H1 (cell line): Measurements from ENCODE around the gene ZNG1F. TPM values are rescaled to one million over a fixed set of nuclear protein-coding genes. Genes with fewer than 3 reads are reported as not detected.
"Not testable (repeated sequence)": the region's sequence is repeated elsewhere in the genome, so short reads cannot be mapped to it uniquely, and the experiment has no call there.

ENCODE experiments used
- CTCF ChIA-PET: fragments of 300-600 bp; sonication (Branson Sonifier 250); formaldehyde crosslinking; loops from one replicate; lab custom pipeline; 2021; ENCODE audit not compliant: partially characterized antibody; lab: Charles Lee
- POLR2A ChIA-PET: fragments of 300-600 bp; sonication (Branson Sonifier 250); formaldehyde crosslinking; loops from one replicate; lab custom pipeline; 2021; ENCODE audit warnings: inconsistent platforms; ENCODE audit not compliant: partially characterized antibody; lab: Charles Lee
- DNase-seq, 2 experiments: peaks; one replicate each; pipeline versions ENCODE4 v3.0.0 to v3.0.0-alpha.2; 2010 to 2022; ENCODE audit warnings: low spot score in 2 of 2, low read depth in 1 of 2, mixed read lengths in 1 of 2
- FAIRE-seq: peaks from 2 replicates; lab custom pipeline; 2011; peaks lifted over from hg19 to GRCh38; lab: Jason Lieb, UNC
- H2AFZ ChIP-seq: 2 replicates; pipeline ENCODE4 v1.8.1; 2012; ENCODE audit warnings: low read length, inconsistent platforms
- H2AK5ac ChIP-seq: 2 replicates; pipeline ENCODE4 v1.6.1; 2013; ENCODE audit warnings: low read depth, low read length
- H2BK120ac ChIP-seq: replicated peaks from 2 replicates; pipeline ENCODE3; 2013; ENCODE audit warnings: low read depth, low read length, inconsistent platforms
- H2BK12ac ChIP-seq: 2 replicates; pipeline ENCODE4 v1.6.1; 2013; ENCODE audit warnings: low read depth, low read length
- H2BK15ac ChIP-seq: 2 replicates; pipeline ENCODE4 v1.6.1; 2013; ENCODE audit warnings: low read length
- H2BK20ac ChIP-seq: 2 replicates; pipeline ENCODE4 v1.6.1; 2013; ENCODE audit warnings: low read length
- H2BK5ac ChIP-seq: 2 replicates; pipeline ENCODE4 v1.6.1; 2013; ENCODE audit warnings: low read depth, low read length
- H3K14ac ChIP-seq: 2 replicates; pipeline ENCODE4 v1.6.1; 2013; ENCODE audit warnings: inconsistent platforms; ENCODE audit not compliant: insufficient read length
- H3K18ac ChIP-seq: 2 replicates; pipeline ENCODE4 v1.6.1; 2013; ENCODE audit warnings: low read length; ENCODE audit errors: extremely low read depth
- H3K23ac ChIP-seq: 2 replicates; pipeline ENCODE4 v1.6.1; 2013; ENCODE audit warnings: inconsistent platforms; ENCODE audit not compliant: insufficient read length
- H3K23me2 ChIP-seq: 2 replicates; pipeline ENCODE4 v1.6.1; 2013; ENCODE audit warnings: low read depth, low read length
- H3K27ac ChIP-seq: 2 replicates; pipeline ENCODE4 v1.6.1; 2011; ENCODE audit warnings: low read depth, low read length, inconsistent platforms
- H3K27me3 ChIP-seq, 4 experiments: replicated peaks in 1 of 4; 1 replicate in 1 of 4; 2 replicates in 3 of 4; pipeline versions ENCODE4 v1.6.1 to v1.8.1; 2011 to 2013; ENCODE audit warnings: low read length in 3 of 4, mild to moderate bottlenecking in 3 of 4, inconsistent platforms in 2 of 4, mixed read lengths in 2 of 4, moderate library complexity in 1 of 4; ENCODE audit not compliant: control insufficient read depth in 3 of 4, insufficient read depth in 3 of 4; ENCODE audit errors: extremely low read depth in 1 of 4
- H3K36me3 ChIP-seq, 4 experiments: 2 replicates each; pipeline versions ENCODE4 v1.6.1 to v1.8.1; 2011 to 2013; ENCODE audit warnings: mild to moderate bottlenecking in 4 of 4, low read length in 3 of 4, moderate library complexity in 2 of 4, control low read depth in 1 of 4, inconsistent platforms in 1 of 4; ENCODE audit not compliant: insufficient read depth in 4 of 4, control insufficient read depth in 2 of 4
- H3K4ac ChIP-seq: replicated peaks from 2 replicates; pipeline ENCODE3; 2013; ENCODE audit warnings: low read length, low read depth, mixed read lengths, inconsistent platforms; ENCODE audit not compliant: insufficient read length
- H3K4me1 ChIP-seq, 4 experiments: replicated peaks in 1 of 4; 1 replicate in 1 of 4; 2 replicates in 3 of 4; pipeline versions ENCODE4 v1.6.1 to v1.8.1; 2011 to 2013; ENCODE audit warnings: low read length in 3 of 4, inconsistent platforms in 2 of 4, mixed read lengths in 1 of 4; ENCODE audit not compliant: insufficient read depth in 4 of 4, control insufficient read depth in 3 of 4
- H3K4me2 ChIP-seq, 2 experiments: 2 replicates each; pipeline versions ENCODE4 v1.6.1 to v1.8.1; 2011 to 2013; ENCODE audit warnings: low read depth in 2 of 2, low read length in 2 of 2, control low read depth in 1 of 2, inconsistent platforms in 1 of 2, mild to moderate bottlenecking in 1 of 2; ENCODE audit not compliant: insufficient read depth in 1 of 2
- H3K4me3 ChIP-seq, 4 experiments: fragments of 200-600, 300-600 bp in 1 of 4; sonication (generic), shearing (Covaris generic), sonication (Bioruptor Twin) in 1 of 4; 2 replicates each; pipeline versions ENCODE4 v1.5.1 to v1.8.1; 2011 to 2016; ENCODE audit warnings: low read length in 4 of 4, low read depth in 3 of 4, control low read depth in 2 of 4, inconsistent platforms in 2 of 4, mild to moderate bottlenecking in 2 of 4, mixed read lengths in 1 of 4, moderate library complexity in 1 of 4; ENCODE audit not compliant: insufficient read depth in 2 of 4; ENCODE audit errors: extremely low read depth in 1 of 4
- H3K56ac ChIP-seq: replicated peaks from 2 replicates; pipeline ENCODE3; 2013; ENCODE audit warnings: low read depth, mild to moderate bottlenecking, mixed read lengths, low read length, inconsistent platforms; ENCODE audit not compliant: insufficient read length
- H3K79me1 ChIP-seq: 2 replicates; pipeline ENCODE4 v1.6.1; 2013; ENCODE audit warnings: low read depth, low read length, control low read depth
- H3K79me2 ChIP-seq, 2 experiments: 2 replicates each; pipeline versions ENCODE4 v1.6.1 to v1.8.1; 2012 to 2013; ENCODE audit warnings: low read length in 2 of 2, mild to moderate bottlenecking in 2 of 2, inconsistent platforms in 1 of 2; ENCODE audit not compliant: insufficient read depth in 2 of 2, control insufficient read depth in 1 of 2
- H3K9ac ChIP-seq, 4 experiments: replicated peaks in 1 of 4; 1 replicate in 1 of 4; 2 replicates in 3 of 4; pipeline versions ENCODE4 v1.6.1 to v1.8.1; 2011 to 2013; ENCODE audit warnings: low read depth in 3 of 4, low read length in 3 of 4, control low read depth in 2 of 4, mild to moderate bottlenecking in 2 of 4, moderate library complexity in 2 of 4, inconsistent platforms in 1 of 4; ENCODE audit errors: extremely low read depth in 1 of 4
- H3K9me3 ChIP-seq, 2 experiments: 2 replicates each; pipeline versions ENCODE4 v1.6.1 to v1.8.1; 2012 to 2013; ENCODE audit warnings: mild to moderate bottlenecking in 2 of 2, moderate library complexity in 2 of 2, control low read depth in 1 of 2, inconsistent platforms in 1 of 2, low read depth in 1 of 2, low read length in 1 of 2, mixed read lengths in 1 of 2; ENCODE audit not compliant: insufficient read depth in 2 of 2
- H4K20me1 ChIP-seq, 2 experiments: replicated peaks in 1 of 2; 2 replicates each; pipeline versions ENCODE3 to v1.8.1; 2011 to 2013; ENCODE audit warnings: inconsistent platforms in 2 of 2, low read length in 2 of 2, mild to moderate bottlenecking in 1 of 2; ENCODE audit not compliant: insufficient read depth in 2 of 2, control insufficient read depth in 1 of 2
- H4K5ac ChIP-seq: 2 replicates; pipeline ENCODE4 v1.6.1; 2013; ENCODE audit warnings: low read length, low read depth, mixed read lengths, inconsistent platforms; ENCODE audit not compliant: insufficient read length
- H4K8ac ChIP-seq: 2 replicates; pipeline ENCODE4 v1.8.0; 2013; ENCODE audit warnings: mild to moderate bottlenecking, moderate library complexity, low read length, inconsistent platforms; ENCODE audit not compliant: insufficient read depth; ENCODE audit errors: extremely low read depth
- H4K91ac ChIP-seq: replicated peaks from 2 replicates; pipeline ENCODE3; 2013; ENCODE audit warnings: low read length, mixed read lengths, inconsistent platforms; ENCODE audit not compliant: insufficient read length
- TBP ChIP-seq: IDR thresholded peaks from 2 replicates; pipeline ENCODE4 v1.6.1; 2011; ENCODE audit warnings: low read depth, low read length, improper control_type of control experiment
- WGBS, 2 experiments: shearing (Covaris generic) in 1 of 2; methylation state at CpG; one replicate each; pipeline versions ENCODE4 v1.1.6 to v1.1.7; 2013 to 2015; ENCODE audit warnings: low lambda C conversion rate in 2 of 2, mixed read lengths in 2 of 2, inconsistent platforms in 1 of 2, low coverage in 1 of 2, missing lambda C conversion rate in 1 of 2; ENCODE audit not compliant: insufficient replicate concordance in 2 of 2, insufficient coverage in 1 of 2, insufficient read length in 1 of 2; ENCODE audit errors: extremely low coverage in 1 of 2, missing lambda C conversion rate in 1 of 2; 5-methylcytosine and 5-hydroxymethylcytosine counted together
- polyA plus RNA-seq, 7 experiments: library from polyadenylated mRNA; depleted of rRNA in 3 of 7; stranded (reverse) in 5 of 7; unstranded in 2 of 7; fragments of >200 nt in 5 of 7; fragments of 200-250 nt in 2 of 7; gene quantifications; 1 replicate in 5 of 7; 2 replicates in 1 of 7; 4 replicates in 1 of 7; pipeline versions ENCODE4 v1.2.1 to v1.2.3, GENCODE V29; 2011 to 2013; ENCODE audit warnings: missing spikeins in 2 of 7, mixed read lengths in 2 of 7
- total RNA-seq: library from RNA; stranded (reverse); fragmentation: NEBNext Ultra II Directional; extraction: Animal tissue kit (Norgen Biotek cat#: 25700); gene quantifications from 2 replicates; pipeline ENCODE4 v1.2.1, GENCODE V29; 2021

ZNG1F gene
- total and polyA plus RNA-seq, 2 of the 8 experiments (the other 6 are each of a cell fraction or from before 2014, with no cell fraction given), result 4.3 to 4.8 TPM

GRCh38 chr9:41237110-41237749 is 48.1 kb upstream of the ZNG1F start:
- H3K9me3 ChIP-seq, result peaks cover 8 to 43% of the 10 kb centered on the region in 2 experiments; a peak in 2 of 4 replicates
- 0 out of 2 replicates have a peak, but pooled peaks have one; percentile 52 for TF ChIP-seq TBP
- TF ChIP-seq, all 59 proteins: peak for 1; not testable (repeated sequence) for 58
- POLR2A ChIA-PET, result not testable (repeated sequence)

More at GRCh38 chr9:41237110-41237749, 48.1 kb upstream of the ZNG1F start:
- H3K4me2 ChIP-seq, FAIRE-seq, H2BK15ac ChIP-seq, H3K36me3 ChIP-seq, H3K18ac ChIP-seq, H4K91ac ChIP-seq, CTCF ChIA-PET, H3K56ac ChIP-seq, H3K23ac ChIP-seq, H3K4ac ChIP-seq, H3K79me1 ChIP-seq, H3K9ac ChIP-seq, H4K20me1 ChIP-seq, H3K23me2 ChIP-seq, H2BK120ac ChIP-seq, H3K79me2 ChIP-seq, H2BK20ac ChIP-seq, H3K27ac ChIP-seq, H2AK5ac ChIP-seq, H2AFZ ChIP-seq, H3K4me1 ChIP-seq, H4K5ac ChIP-seq, H2BK12ac ChIP-seq, H4K8ac ChIP-seq, H3K14ac ChIP-seq, H2BK5ac ChIP-seq: not testable (repeated sequence)
- Histone ChIP-seq H3K4me3 (peak overlapping the region in 1 of 4 experiments; percentile 36; a peak in 1 of 8 replicates), H3K27me3 (peaks cover 2 to 22% (median 13%) of the 10 kb centered on the region in 4 experiments)
- WGBS, 2 experiments, result 55% methylated on average over 32 of the region's 51 CpGs; no CpG with 5 or more reads in 1 of the 2 experiments
- DNase-seq, result peak in 1 of 2 experiments; percentile 77
